Measurements from ENCODE around the gene B3GALT6.
A peak's percentile ranks its signal among the peaks of the same experiment; 100 is the strongest.
"Not testable (repeated sequence)": the region's sequence is repeated elsewhere in the genome, so short reads cannot be mapped to it uniquely, and the experiment has no call there.

Gene B3GALT6

DNA sequence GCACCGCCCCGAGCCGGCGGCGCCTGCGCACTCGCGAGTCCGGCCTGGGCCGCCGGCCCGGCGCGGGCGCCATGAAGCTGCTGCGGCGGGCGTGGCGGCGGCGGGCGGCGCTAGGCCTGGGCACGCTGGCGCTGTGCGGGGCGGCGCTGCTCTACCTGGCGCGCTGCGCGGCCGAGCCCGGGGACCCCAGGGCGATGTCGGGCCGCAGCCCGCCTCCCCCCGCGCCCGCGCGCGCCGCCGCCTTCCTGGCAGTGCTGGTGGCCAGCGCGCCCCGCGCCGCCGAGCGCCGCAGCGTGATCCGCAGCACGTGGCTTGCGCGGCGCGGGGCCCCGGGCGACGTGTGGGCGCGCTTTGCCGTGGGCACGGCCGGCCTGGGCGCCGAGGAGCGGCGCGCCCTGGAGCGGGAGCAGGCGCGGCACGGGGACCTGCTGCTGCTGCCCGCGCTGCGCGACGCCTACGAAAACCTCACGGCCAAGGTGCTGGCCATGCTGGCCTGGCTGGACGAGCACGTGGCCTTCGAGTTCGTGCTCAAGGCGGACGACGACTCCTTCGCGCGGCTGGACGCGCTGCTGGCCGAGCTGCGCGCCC, at the start of gene B3GALT6:
TSS of gene B3GALT6 (plus strand) at position 30 of the 588 bp plus-strand sequence. CDS start at position 72, 42 bp downstream.
- DNase-seq, result no peak

GRCh38 chr1:1182491-1183220, 49.4 kb upstream of the B3GALT6 start:
- DNase-seq, result peak in 1 of 2 experiments; percentile 20

GRCh38 chr1:1183221-1183747, 48.8 kb upstream of the B3GALT6 start:
- no peak for DNase-seq

DNA sequence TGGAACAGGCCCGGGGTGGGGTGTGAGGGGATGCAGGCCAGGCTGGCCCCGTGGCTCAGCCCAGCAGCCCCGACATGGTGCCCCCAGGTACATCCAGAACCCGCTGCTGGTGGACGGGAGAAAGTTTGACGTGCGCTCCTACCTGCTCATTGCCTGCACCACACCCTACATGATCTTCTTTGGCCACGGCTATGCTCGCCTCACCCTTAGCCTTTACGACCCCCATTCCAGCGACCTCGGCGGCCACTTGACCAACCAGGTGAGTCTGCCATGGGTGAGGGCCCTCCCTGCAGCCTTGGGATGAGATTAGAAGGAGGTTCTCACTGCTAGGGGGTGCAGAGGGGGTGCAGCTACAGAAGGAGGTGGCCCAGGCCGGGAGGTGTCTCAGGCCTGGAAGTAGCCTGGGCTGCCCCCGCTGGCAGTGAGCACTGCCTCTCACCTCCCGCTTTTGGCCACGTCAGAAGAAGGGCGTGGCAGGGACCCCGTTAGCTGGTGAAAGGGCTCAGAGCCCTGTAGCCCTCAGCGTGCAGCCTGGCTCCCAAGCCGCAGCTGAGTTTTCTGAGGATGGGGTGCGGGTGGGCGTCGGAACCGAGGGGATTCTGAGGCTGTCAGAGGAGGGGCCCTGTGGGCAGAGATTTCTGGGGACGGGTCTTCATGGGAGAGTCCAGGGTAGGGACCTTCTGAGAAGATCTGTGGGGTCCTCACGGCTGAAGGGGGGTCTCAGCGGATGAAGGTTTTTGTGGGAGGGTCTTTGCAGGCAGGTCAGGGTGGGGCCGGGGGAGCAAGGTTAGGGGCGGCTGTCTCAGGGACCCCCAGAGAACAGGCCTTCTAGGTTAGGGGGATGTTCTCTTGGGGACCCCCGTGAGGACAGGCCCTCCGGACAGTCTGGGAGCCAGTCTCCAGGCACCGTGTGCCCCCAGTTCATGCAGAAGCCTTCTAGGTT, 47.9 kb upstream of the B3GALT6 start:
- DNase-seq, result no peak

GRCh38 chr1:1185101-1185765, 46.8 kb upstream of the B3GALT6 start:
- no peak for DNase-seq

- no peak for DNase-seq
Observed at GRCh38 chr1:1187938-1188337, 44.1 kb upstream of the B3GALT6 start.

- DNase-seq, result no peak
Observed at GRCh38 chr1:1189111-1189510, 42.9 kb upstream of the B3GALT6 start.

- DNase-seq, result no peak
Observed at GRCh38 chr1:1191734-1192133, 40.3 kb upstream of the B3GALT6 start.

- no peak for DNase-seq
Observed at GRCh38 chr1:1194723-1195122, 37.3 kb upstream of the B3GALT6 start.

DNA sequence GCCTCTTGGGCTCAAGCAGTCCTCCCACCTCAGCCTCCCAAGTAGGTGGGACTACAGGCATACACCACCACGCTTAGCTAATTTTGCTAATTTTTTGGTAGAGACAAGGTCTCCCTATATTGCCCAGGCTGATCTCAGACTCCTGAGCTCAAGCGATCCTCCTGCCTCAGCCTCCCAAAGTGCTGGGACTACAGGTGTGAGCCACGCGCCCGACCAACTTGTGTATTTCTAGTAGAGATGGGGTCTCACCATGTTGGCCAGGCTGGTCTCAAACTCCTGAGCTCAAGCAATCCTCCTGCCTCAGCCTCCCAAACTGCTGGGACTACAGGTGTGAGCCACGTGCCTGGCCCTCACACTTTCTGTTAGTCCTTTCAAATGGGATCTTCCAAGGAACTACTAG, 36.3 kb upstream of the B3GALT6 start:
- DNase-seq, result not testable (repeated sequence)

GRCh38 chr1:1196431-1197187, 35.4 kb upstream of the B3GALT6 start:
- DNase-seq, result no peak

GRCh38 chr1:1197188-1197500, 34.9 kb upstream of the B3GALT6 start:
- no peak for DNase-seq

DNA sequence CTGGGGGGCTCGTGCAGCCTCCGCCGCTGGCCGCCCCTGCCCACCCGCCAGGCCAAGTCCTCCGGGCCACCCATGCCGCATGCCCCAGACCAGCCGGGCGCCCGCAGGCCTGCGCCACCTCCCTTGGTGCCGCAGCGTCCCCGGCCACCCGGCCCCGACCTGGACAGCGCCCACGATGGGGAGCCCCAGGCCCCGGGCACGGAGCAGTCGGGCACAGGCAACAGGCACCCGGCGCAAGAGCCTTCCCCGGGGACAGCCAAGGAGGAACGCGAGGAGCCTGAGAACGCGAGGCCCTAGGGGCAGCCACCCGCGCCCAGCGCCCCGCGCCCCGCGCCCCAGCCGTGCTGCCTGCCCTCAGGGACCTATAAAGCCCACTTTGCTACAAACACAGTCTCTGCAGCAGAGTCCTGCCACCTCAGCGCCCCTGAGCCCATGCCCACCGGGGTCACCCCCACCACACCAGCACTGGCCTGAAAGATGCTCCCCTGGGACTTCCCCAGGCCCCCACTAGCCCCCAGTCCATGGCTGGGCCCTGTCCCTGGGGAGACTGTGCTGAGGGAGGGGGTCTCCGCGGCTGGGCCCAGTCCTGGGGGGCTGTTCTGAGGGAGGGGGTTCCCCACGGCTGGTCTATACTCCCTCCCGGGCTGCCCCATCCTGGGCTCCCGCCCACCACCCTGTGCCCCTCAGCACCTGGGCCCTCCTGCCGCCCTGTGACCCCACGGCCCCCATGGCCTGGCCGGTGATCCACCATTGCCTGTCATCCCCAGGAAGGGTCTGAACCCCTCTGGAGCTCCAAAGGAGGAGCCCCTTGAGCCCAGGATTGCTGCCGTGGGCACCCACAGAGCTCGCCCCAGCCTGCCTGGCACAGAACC, 34.2 kb upstream of the B3GALT6 start:
- no peak for DNase-seq

- no peak for DNase-seq
Observed at GRCh38 chr1:1198423-1199140, 33.5 kb upstream of the B3GALT6 start.

- no peak for DNase-seq
Observed at GRCh38 chr1:1199141-1199960, 32.7 kb upstream of the B3GALT6 start.

DNA sequence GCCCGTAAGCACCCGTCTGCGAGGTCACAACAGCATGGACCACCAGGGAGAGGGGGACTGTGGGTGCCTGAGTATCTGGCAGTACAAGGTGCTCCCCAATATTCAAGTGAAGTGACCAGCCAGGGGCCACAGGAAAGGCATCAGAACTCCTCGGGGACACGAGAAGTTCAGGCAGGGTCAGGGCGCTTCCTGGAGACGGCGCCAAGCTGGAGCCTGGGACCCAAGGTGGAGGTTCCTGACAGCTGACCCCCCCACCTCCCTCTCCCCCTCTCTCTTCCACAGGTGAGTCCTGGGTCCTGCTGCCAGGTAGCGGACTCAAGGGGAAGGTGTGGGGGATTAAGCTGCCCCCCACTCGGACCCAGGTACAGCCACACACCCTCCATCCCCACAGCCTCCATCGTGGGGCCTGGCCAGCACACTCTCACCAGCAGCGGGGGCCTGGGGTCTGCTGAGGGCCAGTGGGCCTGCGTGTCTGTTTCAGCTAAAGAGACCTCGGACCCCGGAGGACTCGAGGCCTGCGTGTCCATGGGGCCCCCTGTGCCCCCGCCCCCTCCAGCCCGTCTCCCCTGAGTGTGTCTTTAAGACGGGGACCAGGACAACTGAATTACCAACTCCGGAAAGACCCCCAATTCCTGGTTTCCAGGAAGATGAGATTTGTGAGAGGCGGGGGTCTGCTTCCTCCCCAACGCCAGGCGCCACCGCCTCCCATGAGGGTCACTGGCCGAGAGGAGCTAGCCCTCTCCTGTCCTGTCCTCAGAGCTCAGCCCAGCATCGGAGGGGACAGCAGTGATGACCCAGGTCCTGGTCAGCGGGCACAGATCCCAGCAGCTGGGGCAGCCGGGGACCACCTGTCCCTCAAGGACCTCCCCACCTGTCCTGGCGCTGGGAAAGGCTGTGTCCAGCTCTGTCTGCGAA, 31.8 kb upstream of the B3GALT6 start:
- no peak for DNase-seq

- no peak for DNase-seq
Observed at GRCh38 chr1:1200876-1201810, 30.9 kb upstream of the B3GALT6 start.
